Stimulated activated CD8-positive, alpha-beta memory T cell treated with anti-CD3 and anti-CD28 coated beads, Interleukin-4, amount 100 ng/mL, for 48 hours (primary cell): Measurements from ENCODE around the gene ACAD11.
"Not testable (repeated sequence)": the region's sequence is repeated elsewhere in the genome, so short reads cannot be mapped to it uniquely, and the experiment has no call there.

Experiments
- DNase-seq: peaks from one replicate; pipeline ENCODE4 v3.0.0-alpha.2; 2020

The ACAD11 gene

GRCh38 chr3:132650153-132650552 lies 9.5 kb downstream of the ACAD11 start:
- no peak for DNase-seq

GRCh38 chr3:132645058-132645457 lies 14.6 kb downstream of the ACAD11 start:
- no peak for DNase-seq

GRCh38 chr3:132643366-132643765 lies 16.2 kb downstream of the ACAD11 start:
- DNase-seq: no peak

- DNase-seq: no peak
Observed at GRCh38 chr3:132642539-132642847, 17.1 kb downstream of the ACAD11 start.

GRCh38 chr3:132641837-132642538 lies 17.6 kb downstream of the ACAD11 start:
- no peak for DNase-seq

- DNase-seq: not testable (repeated sequence)
Observed at GRCh38 chr3:132641427-132641826, 18.2 kb downstream of the ACAD11 start.

GRCh38 chr3:132638706-132639105 lies 20.9 kb downstream of the ACAD11 start:
- DNase-seq: no peak

- no peak for DNase-seq
Observed at GRCh38 chr3:132637590-132637989, 22.0 kb downstream of the ACAD11 start.

GRCh38 chr3:132635052-132635451 lies 24.6 kb downstream of the ACAD11 start:
- DNase-seq: no peak

- DNase-seq: no peak
Observed at GRCh38 chr3:132630612-132631011, 29.0 kb downstream of the ACAD11 start.

- no peak for DNase-seq
Observed at GRCh38 chr3:132629928-132630327, 29.7 kb downstream of the ACAD11 start.

- no peak for DNase-seq
Observed at GRCh38 chr3:132628157-132628556, 31.5 kb downstream of the ACAD11 start.

GRCh38 chr3:132626955-132627354 lies 32.7 kb downstream of the ACAD11 start:
- DNase-seq: no peak

- no peak for DNase-seq
Observed at GRCh38 chr3:132625613-132626012, 34.0 kb downstream of the ACAD11 start.

GRCh38 chr3:132624790-132625189 lies 34.8 kb downstream of the ACAD11 start:
- no peak for DNase-seq

GRCh38 chr3:132623646-132624045 lies 36.0 kb downstream of the ACAD11 start:
- no peak for DNase-seq

GRCh38 chr3:132622761-132623160 lies 36.8 kb downstream of the ACAD11 start:
- no peak for DNase-seq

- no peak for DNase-seq
Observed at GRCh38 chr3:132622148-132622547, 37.5 kb downstream of the ACAD11 start.

- no peak for DNase-seq
Observed at GRCh38 chr3:132616780-132617179, 42.8 kb downstream of the ACAD11 start.

GRCh38 chr3:132615881-132616280 lies 43.7 kb downstream of the ACAD11 start:
- no peak for DNase-seq

GRCh38 chr3:132615301-132615700 lies 44.3 kb downstream of the ACAD11 start:
- DNase-seq: not testable (repeated sequence)

- DNase-seq: not testable (repeated sequence)
Observed at GRCh38 chr3:132606620-132607019, 53.0 kb downstream of the ACAD11 start.

GRCh38 chr3:132606085-132606484 lies 53.5 kb downstream of the ACAD11 start:
- no peak for DNase-seq

- no peak for DNase-seq
Observed at GRCh38 chr3:132605374-132605792, 54.2 kb downstream of the ACAD11 start.

GRCh38 chr3:132600614-132601013 lies 59.0 kb downstream of the ACAD11 start:
- not testable (repeated sequence) for DNase-seq
